Cerebellar nuclear complex (tissue), 1 donor: ENCODE data around the gene ZNRD2.
"Not testable (repeated sequence)": the region's sequence is repeated elsewhere in the genome, so short reads cannot be mapped to it uniquely, and the experiment has no call there.

Experiments
- DNase-seq, 2 experiments: peaks; one replicate each; lab custom pipeline; 2025; lab: John Stamatoyannopoulos, UW

The ZNRD2 gene

GRCh38 chr11:65569973-65570918, at the start of gene ZNRD2:
ZNRD2 (plus strand) TSS chr11:65570477; CDS start chr11:65570492, 15 bp downstream.
- peak; percentile 61 to 96 for DNase-seq

GRCh38 chr11:65521777-65522521, 48.3 kb upstream of the ZNRD2 start:
- not testable (repeated sequence) for DNase-seq

- not testable (repeated sequence) for DNase-seq
Observed at GRCh38 chr11:65522718-65523630, 47.3 kb upstream of the ZNRD2 start.

GRCh38 chr11:65523631-65523968, 46.7 kb upstream of the ZNRD2 start:
- DNase-seq: not testable (repeated sequence)

- DNase-seq: no peak
Observed at GRCh38 chr11:65524014-65524740, 46.1 kb upstream of the ZNRD2 start.

- peak in 1 of 2 experiments; percentile 25 for DNase-seq
Observed at GRCh38 chr11:65524741-65525545, 45.3 kb upstream of the ZNRD2 start, which contains the start of gene SCYL1. SCYL1 (plus strand) TSS chr11:65525083; CDS start chr11:65525154, 71 bp downstream.

- no peak for DNase-seq
Observed at GRCh38 chr11:65525546-65526480, 44.5 kb upstream of the ZNRD2 start.

GRCh38 chr11:65526744-65527143, 43.5 kb upstream of the ZNRD2 start:
- no peak for DNase-seq

GRCh38 chr11:65528819-65529350, 41.4 kb upstream of the ZNRD2 start:
- DNase-seq: no peak

GRCh38 chr11:65529475-65530156, 40.7 kb upstream of the ZNRD2 start:
- no peak for DNase-seq

- no peak for DNase-seq
Observed at GRCh38 chr11:65530157-65530496, 40.1 kb upstream of the ZNRD2 start.

GRCh38 chr11:65532388-65533064, 37.8 kb upstream of the ZNRD2 start:
- no peak for DNase-seq

GRCh38 chr11:65535102-65535501, 35.2 kb upstream of the ZNRD2 start:
- DNase-seq: no peak

- DNase-seq: no peak
Observed at GRCh38 chr11:65536412-65537295, 33.6 kb upstream of the ZNRD2 start.

- no peak for DNase-seq
Observed at GRCh38 chr11:65537296-65537597, 33.0 kb upstream of the ZNRD2 start.

- no peak for DNase-seq
Observed at GRCh38 chr11:65537620-65538231, 32.6 kb upstream of the ZNRD2 start.
